ENCODE measurements around the gene PSMC4. TPM values are rescaled to one million over a fixed set of nuclear protein-coding genes. Genes with fewer than 3 reads are reported as not detected.
A peak's percentile ranks its signal among the peaks of the same experiment; 100 is the strongest.

Gene PSMC4
- 100 to 1,000 TPM; 165 to 238 (median 219) TPM for total RNA-seq

DNA sequence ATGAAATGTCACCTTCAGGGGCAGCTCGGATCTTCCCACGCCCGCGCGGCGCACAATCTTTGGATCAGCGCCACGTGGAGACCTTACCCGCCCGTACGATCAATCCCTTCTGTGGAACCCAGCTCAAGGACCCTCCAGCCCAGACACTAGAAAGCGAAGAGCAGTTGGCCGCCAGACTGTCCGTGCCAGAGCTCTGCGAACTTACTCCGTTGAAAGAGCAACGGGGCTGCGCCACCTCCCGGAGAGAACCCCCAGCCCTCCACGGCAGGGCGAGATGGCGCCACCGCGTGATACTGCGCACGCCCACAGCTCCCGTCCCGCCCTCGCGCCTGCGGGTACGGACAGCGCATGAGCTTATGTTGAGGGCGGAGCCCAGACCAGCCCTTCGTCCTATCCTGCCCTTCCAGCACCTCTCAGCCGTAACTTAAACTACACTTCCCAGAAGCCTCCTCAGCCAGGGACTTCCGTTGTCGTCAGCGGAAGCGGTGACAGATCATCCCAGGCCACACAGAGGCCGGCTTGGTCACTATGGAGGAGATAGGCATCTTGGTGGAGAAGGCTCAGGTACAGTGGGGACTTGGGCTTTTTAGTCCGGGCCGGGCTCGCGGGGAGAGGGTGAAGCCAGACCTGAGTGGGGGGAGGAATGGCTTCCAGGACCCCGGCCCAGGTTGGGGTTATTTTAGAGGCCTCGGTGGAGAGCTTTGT lies at the start of gene PSMC4:
TSS of gene PSMC4 (plus strand) at position 491 of the 705 bp plus-strand sequence. CDS start at position 529, 38 bp downstream.
- H3K36me3 ChIP-seq: peaks cover 0 to 37% of the 10 kb centered on the region in 2 donors
- in situ Hi-C loops (cut with MboI; ENCODE audit: low sequenced_read_pairs in 4 of 4) (loop anchor here in 2 of 4 donors (5.0 to 25.0 kb wide), 4 partner anchors 126 to 184 kb away; partner anchors contain the start of genes FBL (in 1 of the 2) and LEUTX (in 1 of the 2)), intact Hi-C loops (cut with DNase I; ENCODE audit: low total_unique reads) (loop anchor here (1.0 to 5.0 kb wide), 5 partner anchors 26 to 434 kb away; partner anchors contain the start of genes FBL and ZNF546)
- peak; percentile 24 to 81 (median 71) for TF ChIP-seq CTCF (IDR thresholded peaks at IDR 0.05 in 4 of 5, conservative IDR thresholded peaks at IDR 0.05 in 1 of 5)
- peak; percentile 92 to 97 for TF ChIP-seq POLR2A (IDR thresholded peaks at IDR 0.05)
- ATAC-seq (peak; percentile 98 to 99), DNase-seq (peak; percentile 97 to 98)
- H3K9me3 ChIP-seq: no peaks in the 10 kb centered on the region
- H3K4me1 ChIP-seq: peaks cover 21 to 23% of the 10 kb centered on the region in 2 donors
- peak within 1 kb of the TSS; percentile 86 to 98 (median 94) for H3K4me3 ChIP-seq
- no peaks in the 10 kb centered on the region for H3K27me3 ChIP-seq
- H3K27ac ChIP-seq: peak within 1 kb of the TSS; percentile 97 to 99 (median 99)

DNA sequence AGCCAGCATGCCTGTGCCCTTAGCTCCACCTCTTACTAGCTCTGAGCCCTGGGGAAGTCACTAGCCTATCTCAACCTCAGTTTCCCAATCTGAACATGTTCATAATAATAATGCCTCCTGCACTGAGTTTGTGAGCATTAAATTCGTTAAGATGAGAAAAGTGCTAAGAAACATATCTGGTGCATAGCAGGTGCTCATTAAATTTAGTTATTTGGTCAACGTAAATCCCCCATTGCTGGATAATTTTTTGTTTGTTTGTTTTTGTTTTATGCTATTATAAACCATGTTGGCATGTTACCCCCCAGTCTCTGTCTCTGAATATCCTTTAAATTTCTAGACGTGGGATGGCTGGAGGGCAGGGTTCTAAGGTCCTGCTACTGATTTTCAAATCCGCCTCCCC lies 47.1 kb upstream of the PSMC4 start:
- intact Hi-C loops (cut with DNase I; ENCODE audit: low total_unique reads) (no loop called here), in situ Hi-C loops (cut with MboI; ENCODE audit: low sequenced_read_pairs in 4 of 4) (no loop called here)
- H3K27ac ChIP-seq: no peak overlapping the region
- no peaks in the 10 kb centered on the region for H3K27me3 ChIP-seq
- no peak overlapping the region for H3K4me3 ChIP-seq
- ATAC-seq (no peak), DNase-seq (no peak)
- no peaks in the 10 kb centered on the region for H3K4me1 ChIP-seq
- H3K9me3 ChIP-seq: no peaks in the 10 kb centered on the region
- TF ChIP-seq CTCF (IDR thresholded peaks at IDR 0.05 in 4 of 5, conservative IDR thresholded peaks at IDR 0.05 in 1 of 5) (no peak), POLR2A (IDR thresholded peaks at IDR 0.05) (no peak)
- no peaks in the 10 kb centered on the region for H3K36me3 ChIP-seq

- no peaks in the 10 kb centered on the region for H3K27me3 ChIP-seq
- H3K9me3 ChIP-seq: no peaks in the 10 kb centered on the region
- ATAC-seq (no peak), DNase-seq (no peak)
- intact Hi-C loops (cut with DNase I; ENCODE audit: low total_unique reads): no loop called here
- H3K27ac ChIP-seq: no peak overlapping the region
- in situ Hi-C loops (cut with MboI; ENCODE audit: low sequenced_read_pairs in 4 of 4): no loop called here
- no peaks in the 10 kb centered on the region for H3K4me1 ChIP-seq
- H3K4me3 ChIP-seq: no peak overlapping the region
- no peaks in the 10 kb centered on the region for H3K36me3 ChIP-seq
- no peak for TF ChIP-seq CTCF (IDR thresholded peaks at IDR 0.05 in 4 of 5, conservative IDR thresholded peaks at IDR 0.05 in 1 of 5)
- no peak for TF ChIP-seq POLR2A (IDR thresholded peaks at IDR 0.05)
Measured at GRCh38 chr19:39924389-39924788, 46.6 kb upstream of the PSMC4 start.

DNA sequence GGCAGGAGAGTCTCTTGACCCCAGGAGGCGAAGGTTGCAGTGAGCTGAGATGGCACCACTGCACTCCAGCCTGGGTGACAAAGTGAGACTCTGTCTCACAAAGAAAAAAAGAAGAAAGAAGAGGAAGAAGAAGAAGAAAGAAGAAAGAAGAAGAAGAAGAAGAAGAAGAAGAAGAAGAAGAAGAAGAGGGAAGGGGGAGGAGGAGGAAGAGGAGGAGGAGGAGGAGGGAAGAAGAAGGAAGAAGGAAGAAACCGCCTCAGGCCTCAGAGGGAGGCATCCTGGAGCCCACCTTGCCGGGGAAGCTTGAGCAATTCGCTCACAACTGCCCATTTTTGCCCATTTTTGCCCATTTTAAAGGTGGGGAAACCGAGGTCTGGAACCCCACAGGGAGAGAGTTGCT lies 46.0 kb upstream of the PSMC4 start:
- Histone ChIP-seq H3K27ac (no peak overlapping the region), H3K4me3 (no peak overlapping the region), H3K9me3 (no peaks in the 10 kb centered on the region), H3K27me3 (no peaks in the 10 kb centered on the region), H3K36me3 (no peaks in the 10 kb centered on the region), H3K4me1 (no peaks in the 10 kb centered on the region)
- DNase-seq (no peak), ATAC-seq (no peak)
- TF ChIP-seq POLR2A (IDR thresholded peaks at IDR 0.05) (no peak), CTCF (IDR thresholded peaks at IDR 0.05 in 4 of 5, conservative IDR thresholded peaks at IDR 0.05 in 1 of 5) (no peak)
- intact Hi-C loops (cut with DNase I; ENCODE audit: low total_unique reads): no loop called here
- in situ Hi-C loops (cut with MboI; ENCODE audit: low sequenced_read_pairs in 4 of 4): no loop called here

Measured in gastrocnemius medialis (tissue), 4 donors.